GM12872 (cell line): ENCODE data around the gene EPS8L3.

ENCODE experiments used
- CTCF ChIP-seq: IDR thresholded peaks from 3 replicates; pipeline ENCODE4 v1.5.1; 2011; ENCODE audit warnings: low read depth, mild to moderate bottlenecking, low read length, moderate library complexity; ENCODE audit not compliant: insufficient read depth

EPS8L3 gene, protein sequence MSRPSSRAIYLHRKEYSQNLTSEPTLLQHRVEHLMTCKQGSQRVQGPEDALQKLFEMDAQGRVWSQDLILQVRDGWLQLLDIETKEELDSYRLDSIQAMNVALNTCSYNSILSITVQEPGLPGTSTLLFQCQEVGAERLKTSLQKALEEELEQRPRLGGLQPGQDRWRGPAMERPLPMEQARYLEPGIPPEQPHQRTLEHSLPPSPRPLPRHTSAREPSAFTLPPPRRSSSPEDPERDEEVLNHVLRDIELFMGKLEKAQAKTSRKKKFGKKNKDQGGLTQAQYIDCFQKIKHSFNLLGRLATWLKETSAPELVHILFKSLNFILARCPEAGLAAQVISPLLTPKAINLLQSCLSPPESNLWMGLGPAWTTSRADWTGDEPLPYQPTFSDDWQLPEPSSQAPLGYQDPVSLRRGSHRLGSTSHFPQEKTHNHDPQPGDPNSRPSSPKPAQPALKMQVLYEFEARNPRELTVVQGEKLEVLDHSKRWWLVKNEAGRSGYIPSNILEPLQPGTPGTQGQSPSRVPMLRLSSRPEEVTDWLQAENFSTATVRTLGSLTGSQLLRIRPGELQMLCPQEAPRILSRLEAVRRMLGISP

GRCh38 chr1:109763646-109764415 lies at the start of gene EPS8L3:
Gene EPS8L3 (minus strand): TSS chr1:109763923. CDS start chr1:109761749, 2,174 bp downstream.
- TF ChIP-seq CTCF, result no peak

DNA sequence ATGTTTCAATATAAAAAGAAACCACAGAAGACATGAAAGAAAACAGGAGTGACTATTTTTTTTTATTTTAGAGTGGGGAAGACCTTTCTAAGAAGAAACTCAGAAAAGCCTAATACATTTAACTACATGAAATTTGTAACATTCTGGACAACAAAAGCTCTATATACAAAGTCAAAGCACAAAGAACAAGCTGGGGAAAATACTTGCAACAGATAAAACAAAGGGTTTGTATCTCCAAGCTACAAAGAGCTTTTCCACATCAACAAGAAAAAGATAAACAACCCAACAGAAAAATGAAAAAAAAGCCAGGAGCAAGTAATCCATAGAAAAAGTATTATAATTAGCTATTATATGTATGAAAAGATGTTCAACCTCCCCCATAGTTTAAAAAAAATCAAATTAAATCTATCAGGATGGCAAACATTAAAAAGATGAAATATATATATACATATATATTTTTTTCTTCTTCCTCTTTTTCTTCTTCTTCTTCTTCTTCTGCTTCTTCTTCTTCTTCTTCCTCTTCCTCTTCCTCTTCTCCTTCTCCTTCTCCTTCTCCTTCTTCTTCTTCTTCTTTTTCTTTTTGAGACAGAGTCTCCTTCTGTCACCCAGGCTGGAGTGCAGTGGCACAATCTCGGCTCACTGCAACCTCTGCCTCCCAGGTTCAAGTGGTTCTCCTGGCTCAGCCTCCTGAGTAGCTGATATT lies 49.1 kb upstream of the EPS8L3 start:
- no peak for TF ChIP-seq CTCF

GRCh38 chr1:109808703-109809102 lies 45.0 kb upstream of the EPS8L3 start:
- no peak for TF ChIP-seq CTCF

- no peak for TF ChIP-seq CTCF
Observed at GRCh38 chr1:109807822-109808680, 44.3 kb upstream of the EPS8L3 start.

DNA sequence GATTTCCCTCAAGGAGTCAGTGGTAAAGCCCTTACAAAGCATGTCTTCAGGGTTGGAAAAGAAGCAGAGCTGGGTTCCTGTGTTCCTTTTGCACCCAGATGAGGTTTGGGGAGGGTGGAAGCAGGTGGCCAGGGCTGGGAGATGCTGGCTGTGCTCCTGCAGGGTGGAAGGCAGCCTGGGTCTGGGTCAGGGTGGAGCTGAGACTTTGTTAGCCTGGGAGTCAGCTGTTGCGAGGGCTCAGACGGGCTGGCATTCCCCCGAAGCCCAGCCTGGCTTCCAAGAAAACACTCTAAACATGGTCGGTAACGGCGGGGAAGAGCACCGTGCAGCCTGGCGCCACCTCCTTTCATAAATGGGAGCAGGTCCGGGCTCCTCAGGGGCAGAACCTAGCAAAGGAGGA lies 43.7 kb upstream of the EPS8L3 start:
- TF ChIP-seq CTCF, result no peak

DNA sequence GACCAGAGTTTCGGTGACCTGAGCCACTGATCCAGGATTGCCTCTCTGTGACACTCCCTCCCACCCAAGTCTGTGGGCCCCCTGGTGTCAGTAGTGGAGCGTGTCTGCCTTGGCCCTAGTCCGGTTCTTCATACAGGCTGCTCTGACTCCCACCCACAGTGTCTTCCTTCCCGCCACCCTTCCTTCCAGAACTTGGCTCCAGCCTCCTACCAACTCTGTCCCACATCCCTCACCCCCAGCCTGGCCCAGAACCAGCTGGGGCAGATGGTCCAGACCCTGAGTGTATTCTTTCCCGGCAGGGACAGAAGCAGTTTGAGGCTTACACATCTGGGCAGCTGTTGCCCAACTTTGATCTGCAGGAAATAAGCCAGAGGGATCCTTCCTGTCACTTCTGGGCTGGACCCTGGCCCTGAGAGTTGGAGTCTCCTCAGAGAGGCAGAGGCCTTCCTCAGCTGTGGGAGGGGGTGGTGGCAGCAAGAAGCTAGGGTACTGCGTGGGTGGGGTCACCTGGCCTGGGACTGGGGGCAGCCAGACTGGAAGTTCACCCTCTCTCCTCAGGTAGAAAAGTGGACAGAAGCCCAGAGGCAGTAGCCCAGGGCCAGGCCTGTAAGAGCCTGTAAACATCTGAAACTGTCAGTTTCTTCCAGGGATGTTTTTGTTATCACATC lies 43.1 kb upstream of the EPS8L3 start:
- no peak for TF ChIP-seq CTCF
